H1 (cell line): ENCODE data around the gene SPOCK3. TPM values are rescaled to one million over a fixed set of nuclear protein-coding genes. Genes with fewer than 3 reads are reported as not detected.

Experiments used
- CTCF ChIA-PET: fragments of 300-600 bp; sonication (Branson Sonifier 250); formaldehyde crosslinking; loops from one replicate; lab custom pipeline; 2021; ENCODE audit not compliant: partially characterized antibody; lab: Charles Lee
- POLR2A ChIA-PET: fragments of 300-600 bp; sonication (Branson Sonifier 250); formaldehyde crosslinking; loops from one replicate; lab custom pipeline; 2021; ENCODE audit warnings: inconsistent platforms; ENCODE audit not compliant: partially characterized antibody; lab: Charles Lee
- DNase-seq, 2 experiments: peaks; one replicate each; pipeline versions ENCODE4 v3.0.0 to v3.0.0-alpha.2; 2010 to 2022; ENCODE audit warnings: low spot score in 2 of 2, low read depth in 1 of 2, mixed read lengths in 1 of 2
- FAIRE-seq: peaks from 2 replicates; lab custom pipeline; 2011; peaks lifted over from hg19 to GRCh38; lab: Jason Lieb, UNC
- H2AFZ ChIP-seq: 2 replicates; pipeline ENCODE4 v1.8.1; 2012; ENCODE audit warnings: low read length, inconsistent platforms
- H2AK5ac ChIP-seq: 2 replicates; pipeline ENCODE4 v1.6.1; 2013; ENCODE audit warnings: low read depth, low read length
- H2BK120ac ChIP-seq: replicated peaks from 2 replicates; pipeline ENCODE3; 2013; ENCODE audit warnings: low read depth, low read length, inconsistent platforms
- H2BK12ac ChIP-seq: 2 replicates; pipeline ENCODE4 v1.6.1; 2013; ENCODE audit warnings: low read depth, low read length
- H2BK15ac ChIP-seq: 2 replicates; pipeline ENCODE4 v1.6.1; 2013; ENCODE audit warnings: low read length
- H2BK20ac ChIP-seq: 2 replicates; pipeline ENCODE4 v1.6.1; 2013; ENCODE audit warnings: low read length
- H2BK5ac ChIP-seq: 2 replicates; pipeline ENCODE4 v1.6.1; 2013; ENCODE audit warnings: low read depth, low read length
- H3K14ac ChIP-seq: 2 replicates; pipeline ENCODE4 v1.6.1; 2013; ENCODE audit warnings: inconsistent platforms; ENCODE audit not compliant: insufficient read length
- H3K18ac ChIP-seq: 2 replicates; pipeline ENCODE4 v1.6.1; 2013; ENCODE audit warnings: low read length; ENCODE audit errors: extremely low read depth
- H3K23ac ChIP-seq: 2 replicates; pipeline ENCODE4 v1.6.1; 2013; ENCODE audit warnings: inconsistent platforms; ENCODE audit not compliant: insufficient read length
- H3K23me2 ChIP-seq: 2 replicates; pipeline ENCODE4 v1.6.1; 2013; ENCODE audit warnings: low read depth, low read length
- H3K27ac ChIP-seq: 2 replicates; pipeline ENCODE4 v1.6.1; 2011; ENCODE audit warnings: low read depth, low read length, inconsistent platforms
- H3K27me3 ChIP-seq, 4 experiments: replicated peaks in 1 of 4; 1 replicate in 1 of 4; 2 replicates in 3 of 4; pipeline versions ENCODE4 v1.6.1 to v1.8.1; 2011 to 2013; ENCODE audit warnings: low read length in 3 of 4, mild to moderate bottlenecking in 3 of 4, inconsistent platforms in 2 of 4, mixed read lengths in 2 of 4, moderate library complexity in 1 of 4; ENCODE audit not compliant: control insufficient read depth in 3 of 4, insufficient read depth in 3 of 4; ENCODE audit errors: extremely low read depth in 1 of 4
- H3K36me3 ChIP-seq, 4 experiments: 2 replicates each; pipeline versions ENCODE4 v1.6.1 to v1.8.1; 2011 to 2013; ENCODE audit warnings: mild to moderate bottlenecking in 4 of 4, low read length in 3 of 4, moderate library complexity in 2 of 4, control low read depth in 1 of 4, inconsistent platforms in 1 of 4; ENCODE audit not compliant: insufficient read depth in 4 of 4, control insufficient read depth in 2 of 4
- H3K4ac ChIP-seq: replicated peaks from 2 replicates; pipeline ENCODE3; 2013; ENCODE audit warnings: low read length, low read depth, mixed read lengths, inconsistent platforms; ENCODE audit not compliant: insufficient read length
- H3K4me1 ChIP-seq, 4 experiments: replicated peaks in 1 of 4; 1 replicate in 1 of 4; 2 replicates in 3 of 4; pipeline versions ENCODE4 v1.6.1 to v1.8.1; 2011 to 2013; ENCODE audit warnings: low read length in 3 of 4, inconsistent platforms in 2 of 4, mixed read lengths in 1 of 4; ENCODE audit not compliant: insufficient read depth in 4 of 4, control insufficient read depth in 3 of 4
- H3K4me2 ChIP-seq, 2 experiments: 2 replicates each; pipeline versions ENCODE4 v1.6.1 to v1.8.1; 2011 to 2013; ENCODE audit warnings: low read depth in 2 of 2, low read length in 2 of 2, control low read depth in 1 of 2, inconsistent platforms in 1 of 2, mild to moderate bottlenecking in 1 of 2; ENCODE audit not compliant: insufficient read depth in 1 of 2
- H3K4me3 ChIP-seq, 4 experiments: fragments of 200-600, 300-600 bp in 1 of 4; sonication (generic), shearing (Covaris generic), sonication (Bioruptor Twin) in 1 of 4; 2 replicates each; pipeline versions ENCODE4 v1.5.1 to v1.8.1; 2011 to 2016; ENCODE audit warnings: low read length in 4 of 4, low read depth in 3 of 4, control low read depth in 2 of 4, inconsistent platforms in 2 of 4, mild to moderate bottlenecking in 2 of 4, mixed read lengths in 1 of 4, moderate library complexity in 1 of 4; ENCODE audit not compliant: insufficient read depth in 2 of 4; ENCODE audit errors: extremely low read depth in 1 of 4
- H3K56ac ChIP-seq: replicated peaks from 2 replicates; pipeline ENCODE3; 2013; ENCODE audit warnings: low read depth, mild to moderate bottlenecking, mixed read lengths, low read length, inconsistent platforms; ENCODE audit not compliant: insufficient read length
- H3K79me1 ChIP-seq: 2 replicates; pipeline ENCODE4 v1.6.1; 2013; ENCODE audit warnings: low read depth, low read length, control low read depth
- H3K79me2 ChIP-seq, 2 experiments: 2 replicates each; pipeline versions ENCODE4 v1.6.1 to v1.8.1; 2012 to 2013; ENCODE audit warnings: low read length in 2 of 2, mild to moderate bottlenecking in 2 of 2, inconsistent platforms in 1 of 2; ENCODE audit not compliant: insufficient read depth in 2 of 2, control insufficient read depth in 1 of 2
- H3K9ac ChIP-seq, 4 experiments: replicated peaks in 1 of 4; 1 replicate in 1 of 4; 2 replicates in 3 of 4; pipeline versions ENCODE4 v1.6.1 to v1.8.1; 2011 to 2013; ENCODE audit warnings: low read depth in 3 of 4, low read length in 3 of 4, control low read depth in 2 of 4, mild to moderate bottlenecking in 2 of 4, moderate library complexity in 2 of 4, inconsistent platforms in 1 of 4; ENCODE audit errors: extremely low read depth in 1 of 4
- H3K9me3 ChIP-seq, 2 experiments: 2 replicates each; pipeline versions ENCODE4 v1.6.1 to v1.8.1; 2012 to 2013; ENCODE audit warnings: mild to moderate bottlenecking in 2 of 2, moderate library complexity in 2 of 2, control low read depth in 1 of 2, inconsistent platforms in 1 of 2, low read depth in 1 of 2, low read length in 1 of 2, mixed read lengths in 1 of 2; ENCODE audit not compliant: insufficient read depth in 2 of 2
- H4K20me1 ChIP-seq, 2 experiments: replicated peaks in 1 of 2; 2 replicates each; pipeline versions ENCODE3 to v1.8.1; 2011 to 2013; ENCODE audit warnings: inconsistent platforms in 2 of 2, low read length in 2 of 2, mild to moderate bottlenecking in 1 of 2; ENCODE audit not compliant: insufficient read depth in 2 of 2, control insufficient read depth in 1 of 2
- H4K5ac ChIP-seq: 2 replicates; pipeline ENCODE4 v1.6.1; 2013; ENCODE audit warnings: low read length, low read depth, mixed read lengths, inconsistent platforms; ENCODE audit not compliant: insufficient read length
- H4K8ac ChIP-seq: 2 replicates; pipeline ENCODE4 v1.8.0; 2013; ENCODE audit warnings: mild to moderate bottlenecking, moderate library complexity, low read length, inconsistent platforms; ENCODE audit not compliant: insufficient read depth; ENCODE audit errors: extremely low read depth
- H4K91ac ChIP-seq: replicated peaks from 2 replicates; pipeline ENCODE3; 2013; ENCODE audit warnings: low read length, mixed read lengths, inconsistent platforms; ENCODE audit not compliant: insufficient read length
- BRCA1 ChIP-seq: IDR thresholded peaks from 2 replicates; pipeline ENCODE4 v1.6.1; 2012; ENCODE audit warnings: low read depth, low read length, improper control_type of control experiment
- EZH2 ChIP-seq: fragments of 200-600 bp; sonication (generic); IDR thresholded peaks from 2 replicates; pipeline ENCODE4 v1.7.1; 2012; ENCODE audit warnings: low read depth, mild to moderate bottlenecking, moderate library complexity, low read length, inconsistent platforms; ENCODE audit not compliant: severe bottlenecking
- GABPA ChIP-seq: IDR thresholded peaks from 2 replicates; pipeline ENCODE4 v1.6.1; 2011; ENCODE audit warnings: mild to moderate bottlenecking, low read length, moderate library complexity, borderline replicate concordance; ENCODE audit not compliant: insufficient read depth
- GTF2F1 ChIP-seq: IDR thresholded peaks from 2 replicates; pipeline ENCODE4 v1.6.1; 2012; ENCODE audit warnings: low read depth, low read length, improper control_type of control experiment, borderline replicate concordance
- JUN ChIP-seq: IDR thresholded peaks from 2 replicates; pipeline ENCODE4 v1.6.1; 2011; ENCODE audit warnings: low read depth, mild to moderate bottlenecking, improper control_type of control experiment, low read length
- PHF8 ChIP-seq: fragments of 200-600 bp; sonication (generic); conservative IDR thresholded peaks from 2 replicates; pipeline ENCODE4 v1.7.1; 2012; ENCODE audit warnings: low read depth, mild to moderate bottlenecking, inconsistent platforms, low read length, moderate library complexity
- RNF2 ChIP-seq: fragments of 200-900, 300-1000 bp; sonication (generic); IDR thresholded peaks from 2 replicates; pipeline ENCODE4 v1.7.1; 2016; ENCODE audit warnings: borderline replicate concordance, low read depth, mild to moderate bottlenecking, antibody characterized with exemption, low read length; ENCODE audit not compliant: poor library complexity, severe bottlenecking; ENCODE audit errors: missing control alignments
- SIRT6 ChIP-seq: IDR thresholded peaks from one replicate; pipeline ENCODE4 v1.7.1; 2012; ENCODE audit warnings: low read length, inconsistent platforms
- TAF7 ChIP-seq: optimal IDR thresholded peaks from 2 replicates; pipeline ENCODE3; 2011; ENCODE audit warnings: low read depth, mild to moderate bottlenecking, inconsistent platforms, low read length, moderate library complexity, borderline replicate concordance
- USF2 ChIP-seq: IDR thresholded peaks from 2 replicates; pipeline ENCODE4 v1.6.1; 2011; ENCODE audit warnings: low read length, improper control_type of control experiment
- YY1 ChIP-seq: IDR thresholded peaks from 2 replicates; pipeline ENCODE4 v1.6.1; 2011; ENCODE audit warnings: low read depth, mild to moderate bottlenecking, low read length
- WGBS, 2 experiments: shearing (Covaris generic) in 1 of 2; methylation state at CpG; one replicate each; pipeline versions ENCODE4 v1.1.6 to v1.1.7; 2013 to 2015; ENCODE audit warnings: low lambda C conversion rate in 2 of 2, mixed read lengths in 2 of 2, inconsistent platforms in 1 of 2, low coverage in 1 of 2, missing lambda C conversion rate in 1 of 2; ENCODE audit not compliant: insufficient replicate concordance in 2 of 2, insufficient coverage in 1 of 2, insufficient read length in 1 of 2; ENCODE audit errors: extremely low coverage in 1 of 2, missing lambda C conversion rate in 1 of 2; 5-methylcytosine and 5-hydroxymethylcytosine counted together
- polyA plus RNA-seq, 7 experiments: library from polyadenylated mRNA; depleted of rRNA in 3 of 7; stranded (reverse) in 5 of 7; unstranded in 2 of 7; fragments of >200 nt in 5 of 7; fragments of 200-250 nt in 2 of 7; gene quantifications; 1 replicate in 5 of 7; 2 replicates in 1 of 7; 4 replicates in 1 of 7; pipeline versions ENCODE4 v1.2.1 to v1.2.3, GENCODE V29; 2011 to 2013; ENCODE audit warnings: missing spikeins in 2 of 7, mixed read lengths in 2 of 7
- total RNA-seq: library from RNA; stranded (reverse); fragmentation: NEBNext Ultra II Directional; extraction: Animal tissue kit (Norgen Biotek cat#: 25700); gene quantifications from 2 replicates; pipeline ENCODE4 v1.2.1, GENCODE V29; 2021

Gene SPOCK3
- total and polyA plus RNA-seq, 2 of the 8 experiments (the other 6 are each of a cell fraction or from before 2014, with no cell fraction given): 0.14 to 0.60 TPM

DNA sequence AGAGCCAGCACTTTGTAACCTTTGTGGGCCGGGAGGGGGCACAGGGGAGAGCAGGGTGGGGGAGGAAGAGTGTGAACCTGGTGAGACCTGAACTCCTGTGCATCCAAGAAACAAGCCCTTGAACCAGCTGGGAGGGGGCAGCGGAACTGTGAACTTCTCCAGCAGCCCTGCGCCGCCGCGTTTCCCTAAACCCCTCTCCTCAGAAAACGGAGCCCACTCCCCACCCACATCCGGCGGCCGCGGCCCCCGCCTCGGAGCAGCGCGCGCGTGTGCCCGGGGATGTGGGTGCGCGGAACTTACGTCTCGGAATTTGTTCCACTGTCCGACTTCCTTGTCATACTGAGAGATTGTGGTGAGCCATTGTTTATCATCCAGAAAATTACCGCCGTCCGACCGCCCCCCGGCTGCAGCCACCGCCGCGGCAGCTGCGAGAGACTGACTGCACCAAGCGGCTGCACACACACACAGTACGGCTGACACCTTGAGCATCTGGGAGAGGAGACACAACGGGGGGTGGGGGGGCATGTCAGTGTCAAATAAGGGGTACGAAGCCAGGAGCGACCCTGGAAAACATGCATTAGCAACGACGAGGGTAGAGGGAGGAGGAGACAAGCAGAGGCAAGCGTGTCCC is 494 bp downstream of the SPOCK3 start:
- ChIA-PET CTCF (interaction anchor here (0.6 to 1.5 kb wide), 3 partner anchors 13 to 57 kb away, joined by 3 to 6 read pairs (median 3); no protein-coding TSS in a partner anchor), POLR2A (no interaction called here)
- Histone ChIP-seq H4K20me1 (no peaks in the 10 kb centered on the region), H2BK5ac (no peak overlapping the region), H3K14ac (no peak overlapping the region), H3K79me2 (no peaks in the 10 kb centered on the region), H3K18ac (peak overlapping the region; percentile 38; the same call in 1 of the 2 replicates), H2AK5ac (no peak overlapping the region), H3K9ac (peak overlapping the region in 1 of 4 experiments; percentile 43; a peak in 1 of 7 replicates), H3K36me3 (no peaks in the 10 kb centered on the region), H3K4me1 (no peaks in the 10 kb centered on the region; a peak in 1 of 7 replicates), H3K4me2 (peak overlapping the region; percentile 86 to 98), H3K27me3 (peaks cover 1 to 25% (median 17%) of the 10 kb centered on the region in 4 experiments), H4K8ac (no peak overlapping the region), H3K27ac (no peak overlapping the region), H2BK20ac (no peak overlapping the region), H3K56ac (no peak overlapping the region), H3K79me1 (no peaks in the 10 kb centered on the region), H2BK120ac (no peak overlapping the region), H3K23me2 (peaks cover 18% of the 10 kb centered on the region), H4K91ac (no peak overlapping the region), H3K4ac (no peak overlapping the region), H3K23ac (no peak overlapping the region), H2AFZ (peak overlapping the region; percentile 88), H4K5ac (no peak overlapping the region), H3K4me3 (peak overlapping the region; percentile 61 to 84 (median 70)), H3K9me3 (no peaks in the 10 kb centered on the region), H2BK12ac (no peak overlapping the region), H2BK15ac (no peak overlapping the region)
- DNase-seq (peak in 1 of 2 experiments; percentile 53), FAIRE-seq (no peak)
- 2% methylated on average over 30 of the region's 40 CpGs; no CpG with 5 or more reads in 1 of the 2 experiments for WGBS, 2 experiments
- TF ChIP-seq GABPA (no peak), TAF7 (no peak), GTF2F1 (no peak), EZH2 (peak; percentile 65), RNF2 (peak; percentile 14), USF2 (no peak), YY1 (no peak), SIRT6 (no peak), BRCA1 (no peak), PHF8 (0 out of 2 replicates have a peak, but pooled peaks have one; percentile 21), JUN (no peak)
